ENCODE measurements around the gene PDHB. TPM values are rescaled to one million over a fixed set of nuclear protein-coding genes. Genes with fewer than 3 reads are reported as not detected.

Gene PDHB
- polyA plus RNA-seq, 3 donors: 30.5 to 125 (median 112) TPM

GRCh38 chr3:58434511-58434910, 879 bp upstream of the PDHB start:
- Histone ChIP-seq H3K79me2 (ENCODE audit: insufficient read depth, low read length) (peaks cover 25% of the 10 kb centered on the region), H3K27me3 (ENCODE audit: control insufficient read depth in 2 of 2, insufficient read depth in 2 of 2, low read length in 2 of 2) (no peaks in the 10 kb centered on the region), H4K20me1 (ENCODE audit: insufficient read depth, low read length) (peaks cover 16% of the 10 kb centered on the region), H3K4me3 (replicated peaks in 1 of 3; ENCODE audit: low read depth in 2 of 3, low read length in 3 of 3) (no peak overlapping the region), H3K9me3 (replicated peaks in 1 of 2; ENCODE audit: control insufficient read depth in 1 of 2, insufficient read depth in 1 of 2, low read length in 2 of 2) (no peaks in the 10 kb centered on the region), H3K27ac (ENCODE audit: low read depth in 1 of 2, low read length in 2 of 2) (no peak overlapping the region), H3K4me2 (replicated peaks; ENCODE audit: extremely low read depth, low read length, poor library complexity, severe bottlenecking) (no peak overlapping the region), H2AFZ (ENCODE audit: insufficient read depth, low read depth, low read length, poor library complexity, severe bottlenecking) (peak overlapping the region; percentile 96), H3K9ac (ENCODE audit: insufficient read depth, low read length, poor library complexity, severe bottlenecking) (no peak overlapping the region), H3K36me3 (replicated peaks in 1 of 2; ENCODE audit: control insufficient read depth in 1 of 2, insufficient read depth in 2 of 2, low read length in 2 of 2) (peaks cover 26 to 27% of the 10 kb centered on the region in 2 donors), H3K4me1 (ENCODE audit: control insufficient read depth in 1 of 2, insufficient read depth in 2 of 2, low read length in 2 of 2) (peaks cover 15 to 18% of the 10 kb centered on the region in 2 donors)
- no peak for DNase-seq
- Mint-ChIP-seq H3K27me3 (ENCODE audit: low read depth in 3 of 3) (peaks cover 0 to 1% (median 0%) of the 10 kb centered on the region in 3 donors), H3K36me3 (peaks cover 21 to 25% of the 10 kb centered on the region in 2 donors), H3K9me3 (no peaks in the 10 kb centered on the region), H3K4me3 (no peak overlapping the region), H3K27ac (peak overlapping the region in 1 of 7 donors; percentile 84), H3K4me1 (peaks cover 19% of the 10 kb centered on the region)
- no CpG with 5 or more reads among the region's 11 CpGs for WGBS (ENCODE audit: insufficient coverage)
- TF ChIP-seq CTCF (IDR thresholded peaks at IDR 0.05): no peak
- intact Hi-C loops (cut with micrococcal nuclease): loop anchor here (5.0 to 10.0 kb wide), 3 partner anchors 33 to 100 kb away; partner anchors contain the start of genes ACOX2 (in 1 of the 2) and KCTD6 (in 1 of the 2)

- H3K27me3 Mint-ChIP-seq (ENCODE audit: low read depth in 3 of 3): peaks cover 0 to 1% (median 0%) of the 10 kb centered on the region in 3 donors
- intact Hi-C loops (cut with micrococcal nuclease): loop anchor here (5.0 to 10.0 kb wide), 3 partner anchors 33 to 101 kb away; partner anchors contain the start of genes ACOX2 (in 1 of the 2) and KCTD6 (in 1 of the 2)
Observed at GRCh38 chr3:58434168-58434504, 504 bp upstream of the PDHB start.

More at GRCh38 chr3:58434168-58434504, 504 bp upstream of the PDHB start:
- TF ChIP-seq CTCF (IDR thresholded peaks at IDR 0.05): no peak
- no peaks in the 10 kb centered on the region for H3K9me3 Mint-ChIP-seq
- peak overlapping the region; percentile 93 to 98 (median 96) for H3K4me3 ChIP-seq (replicated peaks in 1 of 3; ENCODE audit: low read depth in 2 of 3, low read length in 3 of 3)
- H3K36me3 Mint-ChIP-seq: peaks cover 25 to 29% of the 10 kb centered on the region in 2 donors
- H3K4me1 Mint-ChIP-seq: peaks cover 19% of the 10 kb centered on the region
- H2AFZ ChIP-seq (ENCODE audit: insufficient read depth, low read depth, low read length, poor library complexity, severe bottlenecking): peak overlapping the region; percentile 96
- H4K20me1 ChIP-seq (ENCODE audit: insufficient read depth, low read length): peaks cover 16% of the 10 kb centered on the region
- peak overlapping the region; percentile 15 for H3K9ac ChIP-seq (ENCODE audit: insufficient read depth, low read length, poor library complexity, severe bottlenecking)
- H3K36me3 ChIP-seq (replicated peaks in 1 of 2; ENCODE audit: control insufficient read depth in 1 of 2, insufficient read depth in 2 of 2, low read length in 2 of 2): peaks cover 30% of the 10 kb centered on the region in 2 donors
- H3K79me2 ChIP-seq (ENCODE audit: insufficient read depth, low read length): peaks cover 25% of the 10 kb centered on the region
- peaks cover 15 to 18% of the 10 kb centered on the region in 2 donors for H3K4me1 ChIP-seq (ENCODE audit: control insufficient read depth in 1 of 2, insufficient read depth in 2 of 2, low read length in 2 of 2)
- peak overlapping the region; percentile 76 to 90 for H3K4me3 Mint-ChIP-seq
- no peak for DNase-seq
- H3K9me3 ChIP-seq (replicated peaks in 1 of 2; ENCODE audit: control insufficient read depth in 1 of 2, insufficient read depth in 1 of 2, low read length in 2 of 2): no peaks in the 10 kb centered on the region
- H3K4me2 ChIP-seq (replicated peaks; ENCODE audit: extremely low read depth, low read length, poor library complexity, severe bottlenecking): peak overlapping the region; percentile 87
- peak overlapping the region; percentile 20 to 92 (median 81) for H3K27ac Mint-ChIP-seq
- H3K27me3 ChIP-seq (ENCODE audit: control insufficient read depth in 2 of 2, insufficient read depth in 2 of 2, low read length in 2 of 2): no peaks in the 10 kb centered on the region
- WGBS (ENCODE audit: insufficient coverage): 50% methylated on average over 2 of the region's 3 CpGs
- H3K27ac ChIP-seq (ENCODE audit: low read depth in 1 of 2, low read length in 2 of 2): peak overlapping the region in 1 of 2 donors; percentile 91
